HG03460 (cell line): ENCODE data around the gene FMNL2.

ENCODE experiments used
- ATAC-seq: cut with Tn5 transposase; IDR thresholded peaks from one replicate; pipeline ENCODE4 v1.9.1; 2021; ENCODE audit not compliant: unreplicated experiment

Gene FMNL2

DNA sequence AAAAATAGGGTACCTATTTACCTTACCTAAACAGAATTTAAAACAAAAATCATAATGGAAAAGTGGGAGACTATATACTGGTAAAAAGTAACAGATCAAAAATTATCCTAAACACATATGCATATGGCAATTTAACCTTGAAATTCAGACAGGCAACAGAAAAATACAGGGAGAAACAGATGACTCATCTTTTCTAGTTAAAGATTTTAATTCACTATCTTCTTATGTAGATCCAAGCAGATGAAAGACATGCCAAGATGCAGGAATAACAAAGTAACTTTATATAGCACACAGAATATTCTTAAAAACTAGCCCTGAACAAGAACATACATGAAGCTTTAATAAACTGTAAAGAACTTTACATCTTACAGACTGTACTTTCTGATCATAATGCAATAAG lies 351.3 kb downstream of the FMNL2 start:
- ATAC-seq: no peak

DNA sequence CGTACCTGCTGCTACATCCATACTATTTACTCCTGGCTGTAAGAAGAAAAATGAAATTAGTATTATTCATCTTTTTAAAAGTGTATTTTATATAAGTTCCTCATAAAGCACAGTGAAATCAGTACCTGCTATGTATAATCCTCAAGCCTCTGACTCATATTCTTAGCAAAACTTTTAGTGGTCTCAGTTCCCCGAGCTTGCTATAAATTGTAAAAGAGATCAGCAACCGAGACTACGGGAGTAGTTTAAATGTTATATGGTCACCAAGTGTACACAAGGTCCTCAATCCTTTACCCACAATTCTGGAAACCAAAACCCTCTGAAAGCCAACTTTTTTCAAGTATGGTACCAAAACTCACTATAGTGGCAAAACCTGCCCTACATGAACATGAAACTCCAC lies 358.1 kb downstream of the FMNL2 start:
- ATAC-seq: peak; percentile 80

DNA sequence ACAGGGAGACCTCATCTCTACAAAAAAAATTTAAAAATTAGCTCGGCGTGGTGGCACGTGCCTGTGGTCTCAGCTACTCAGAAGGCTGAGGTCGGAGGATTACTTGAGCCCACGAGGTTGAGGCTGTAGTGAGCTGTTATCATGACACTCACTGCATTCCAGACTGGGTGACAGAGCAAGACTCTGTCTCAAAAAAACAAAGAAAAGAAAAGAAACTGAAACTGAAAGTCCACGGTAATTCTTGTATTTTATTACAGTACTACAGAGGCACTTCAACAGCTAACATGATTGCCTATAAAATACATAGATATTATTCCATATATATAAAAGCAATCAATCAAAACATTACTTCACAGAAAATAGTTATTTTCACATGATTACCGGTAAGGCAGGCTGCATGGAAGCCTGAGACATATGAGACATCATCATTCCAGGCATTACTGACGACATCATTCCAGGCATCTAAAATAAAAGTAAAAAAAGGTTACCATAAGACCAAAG lies 359.2 kb downstream of the FMNL2 start:
- ATAC-seq: peak; percentile 52

DNA sequence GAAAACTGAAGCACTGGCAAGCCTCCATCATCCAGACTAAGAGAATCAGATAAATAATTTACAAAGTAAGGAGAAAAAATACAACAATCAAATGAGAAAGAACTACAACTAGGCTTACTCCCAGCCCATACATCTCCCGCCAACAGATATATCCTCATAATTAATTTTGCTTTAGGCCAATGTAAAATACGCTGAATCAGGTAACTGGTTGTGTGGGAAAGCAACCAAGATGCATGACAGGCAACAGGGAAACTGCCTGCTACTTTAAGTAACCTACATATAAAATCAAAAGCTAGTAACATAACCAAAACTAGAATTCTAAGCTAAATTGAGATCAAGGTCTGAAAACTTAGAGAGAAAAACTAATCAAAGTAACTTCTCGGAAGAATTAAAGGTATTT lies 360.8 kb downstream of the FMNL2 start:
- ATAC-seq: no peak

DNA sequence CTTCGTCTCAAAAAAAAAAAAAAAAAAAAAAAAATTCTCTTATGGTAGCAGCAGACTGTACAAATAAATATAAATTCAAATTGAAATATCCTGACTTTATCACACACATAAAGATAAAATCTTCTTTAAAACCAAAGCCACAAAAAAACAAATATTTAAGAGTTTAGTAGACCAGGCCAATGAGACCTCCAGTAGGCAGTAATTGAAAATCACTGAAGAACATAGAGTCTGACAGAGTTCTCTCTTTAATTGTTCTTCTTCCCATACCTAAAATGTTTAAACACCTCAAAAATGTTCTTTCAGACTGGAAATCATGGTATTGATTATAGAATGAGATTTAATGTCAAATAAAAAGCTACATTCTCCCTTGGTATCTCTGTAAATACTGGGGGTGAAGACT lies 361.5 kb downstream of the FMNL2 start:
- ATAC-seq: no peak
